Hematopoietic multipotent progenitor cell treated with erythropoietin and hydrocortisone succinate and interleukin-3 and kit ligand, for 6 days (in vitro differentiated cells): ENCODE data around the gene COG5.
"Not testable (repeated sequence)": the region's sequence is repeated elsewhere in the genome, so short reads cannot be mapped to it uniquely, and the experiment has no call there.

Source experiments
- DNase-seq: peaks from one replicate; pipeline ENCODE4 v3.0.0-alpha.2; 2015

Gene COG5

DNA sequence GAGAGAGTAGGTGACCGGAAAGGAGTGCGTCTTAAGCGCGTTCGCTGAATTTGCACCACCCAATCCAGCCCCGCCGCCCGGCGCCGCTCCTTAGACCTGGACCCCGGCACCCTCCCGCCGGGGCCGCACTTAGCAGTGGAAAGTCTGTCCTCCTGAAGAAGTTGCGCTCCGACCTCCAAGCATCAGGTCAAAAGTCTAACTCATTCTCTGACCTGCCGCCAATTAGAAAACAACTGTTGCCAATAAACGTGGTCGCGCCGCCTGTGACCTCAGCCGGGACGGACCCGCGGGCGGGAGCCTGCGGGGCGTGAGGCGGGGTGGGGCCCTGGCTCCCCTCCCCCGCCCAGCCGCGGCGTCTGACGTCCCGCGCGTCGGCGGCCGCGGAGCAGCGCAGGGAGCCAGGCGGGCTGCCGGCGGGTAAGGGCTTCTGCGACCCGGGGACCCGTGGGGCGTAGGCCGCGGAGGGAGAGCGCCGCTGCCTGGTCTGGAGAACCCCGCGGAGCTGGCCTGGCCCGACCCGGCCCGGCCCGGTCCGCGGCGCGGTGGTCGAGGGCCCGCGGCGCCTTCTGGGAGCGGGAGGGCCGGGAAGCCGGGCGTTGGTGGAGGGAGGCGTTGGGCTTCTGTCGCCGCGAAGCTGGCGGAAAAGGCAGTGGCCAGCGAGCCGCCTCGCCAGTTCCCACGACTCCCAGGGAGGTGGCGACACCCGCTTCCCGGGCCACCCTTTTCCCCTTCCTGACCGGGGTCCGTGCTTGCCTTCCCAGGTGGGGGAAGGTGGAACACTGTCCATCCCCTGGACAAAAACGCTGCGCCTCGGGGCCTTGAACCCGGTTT, 16.4 kb upstream of the COG5 start, which contains the start of gene BCAP29:
BCAP29 (plus strand) TSS at position 362 of the 831 bp plus-strand sequence. CDS start 527 bp downstream, outside the sequence.
- peak; percentile 90 for DNase-seq

DNA sequence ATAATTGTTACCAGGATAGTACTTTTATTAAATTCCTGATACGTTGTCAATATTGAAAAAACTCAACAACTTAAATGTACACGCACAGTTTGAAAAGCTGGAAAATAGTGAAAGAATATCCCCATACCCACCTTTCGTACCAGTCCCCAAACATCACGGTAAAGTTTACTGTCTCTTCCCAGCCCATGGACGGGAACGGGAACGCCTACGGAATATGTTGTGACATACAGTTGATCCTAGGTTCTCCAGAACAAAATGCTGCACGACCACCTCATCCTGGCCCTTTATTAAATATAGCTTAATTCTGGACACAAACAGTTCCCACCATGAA, 15.8 kb upstream of the COG5 start:
- no peak for DNase-seq

DNA sequence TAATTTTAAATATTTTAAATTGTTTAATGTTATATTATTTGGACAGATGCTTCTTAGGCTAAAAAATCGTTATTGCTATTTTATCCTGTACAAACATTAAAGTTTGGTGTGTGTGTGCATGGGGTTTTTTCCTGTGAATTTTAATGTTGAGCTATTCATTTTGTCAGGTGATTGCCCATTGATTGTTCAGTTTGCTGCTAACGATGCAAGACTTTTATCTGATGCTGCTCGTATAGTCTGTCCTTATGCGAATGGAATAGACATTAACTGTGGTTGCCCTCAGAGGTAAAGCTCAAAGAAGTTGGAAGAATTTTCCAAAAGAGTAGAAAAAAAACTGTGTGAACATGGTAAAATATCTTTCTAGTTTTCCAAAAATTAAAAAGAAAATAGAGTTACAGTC, 9.8 kb upstream of the COG5 start:
- DNase-seq: no peak

DNA sequence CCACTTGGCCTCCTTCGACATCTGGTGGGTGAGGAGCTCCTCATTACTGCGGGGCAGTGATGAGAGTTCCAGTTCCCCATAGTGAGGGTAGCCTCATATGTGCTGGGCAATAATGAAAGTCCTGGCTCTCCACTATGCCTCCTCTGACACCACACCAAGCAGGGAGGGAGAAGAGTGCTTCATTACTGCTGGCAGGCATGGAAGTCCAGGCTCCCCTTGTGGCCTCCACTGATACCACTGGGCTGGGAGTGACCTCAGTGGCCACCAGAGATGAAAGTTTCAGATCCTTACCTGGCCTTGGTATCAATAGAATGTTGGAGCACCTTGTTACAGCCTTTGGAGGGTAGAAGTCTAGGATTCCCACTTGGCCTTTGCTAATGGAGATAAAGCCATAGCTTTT, 6.6 kb upstream of the COG5 start:
- no peak for DNase-seq

DNA sequence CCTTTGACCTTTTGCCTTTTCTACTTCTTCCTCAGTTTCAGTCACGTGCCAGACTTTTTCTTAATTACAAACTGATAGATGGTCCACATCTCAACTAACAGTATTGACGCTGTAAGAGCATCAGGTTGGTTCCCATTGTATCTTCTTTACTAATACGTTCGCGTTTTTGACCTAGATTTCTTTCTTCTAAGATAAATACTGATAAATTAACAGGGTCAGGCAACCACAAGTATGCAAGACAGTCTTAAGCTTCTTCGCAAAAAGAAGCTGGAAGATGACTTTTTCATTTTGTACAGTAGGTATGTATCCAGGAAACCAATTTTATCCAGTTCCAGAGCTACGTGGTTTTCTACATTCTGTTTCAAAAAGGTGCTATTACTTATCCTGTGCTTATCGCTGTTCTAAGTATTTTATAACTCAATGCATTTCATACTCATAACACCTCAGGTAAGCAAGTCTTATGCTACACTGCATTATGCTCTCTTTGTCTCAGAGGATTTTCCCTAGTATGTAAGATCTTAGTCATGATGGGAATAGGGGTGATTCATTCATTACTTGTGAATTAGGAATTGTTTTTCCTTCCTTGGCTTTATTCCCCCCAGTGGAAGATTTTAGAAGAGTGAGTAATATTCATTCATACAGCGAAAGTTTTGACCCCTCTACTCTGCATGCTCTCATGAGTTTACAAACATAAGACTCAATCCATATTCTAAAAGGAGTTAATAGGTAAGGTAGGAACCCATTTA, 1.0 kb upstream of the COG5 start:
- DNase-seq: peak; percentile 73

DNA sequence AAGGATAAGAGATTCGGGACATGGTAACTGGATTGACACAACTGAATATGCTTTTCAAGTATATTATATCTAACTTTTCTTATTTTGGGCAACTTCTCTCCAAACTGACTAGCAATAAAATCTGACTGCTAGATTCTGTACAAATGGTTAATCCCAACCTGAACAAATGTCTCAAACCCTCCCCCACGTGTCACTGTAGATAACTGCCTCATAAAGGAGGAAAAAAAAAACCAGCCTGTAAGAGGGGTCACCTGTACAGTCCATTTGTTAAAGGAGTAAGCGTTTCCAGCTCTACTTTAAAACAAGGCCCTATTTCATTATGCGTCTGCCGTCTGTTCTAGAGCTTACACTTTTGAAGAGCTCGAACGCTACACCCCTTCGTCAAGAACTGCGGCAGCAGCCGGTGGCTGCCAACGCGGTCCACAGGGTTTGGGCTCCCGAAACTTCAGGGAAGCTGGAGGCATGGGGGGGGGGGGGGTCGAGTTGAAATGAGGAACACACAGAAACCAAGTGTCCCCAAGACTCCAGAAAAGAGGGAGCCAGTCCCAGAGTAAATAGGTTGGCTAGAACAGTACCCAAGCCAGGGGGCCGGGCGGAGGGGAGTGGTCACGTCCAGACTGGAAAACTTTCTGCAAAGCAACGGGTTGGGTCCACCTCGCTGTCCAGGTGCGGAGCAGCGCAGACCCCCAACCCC, 492 bp downstream of the COG5 start:
- DNase-seq: peak; percentile 67

DNA sequence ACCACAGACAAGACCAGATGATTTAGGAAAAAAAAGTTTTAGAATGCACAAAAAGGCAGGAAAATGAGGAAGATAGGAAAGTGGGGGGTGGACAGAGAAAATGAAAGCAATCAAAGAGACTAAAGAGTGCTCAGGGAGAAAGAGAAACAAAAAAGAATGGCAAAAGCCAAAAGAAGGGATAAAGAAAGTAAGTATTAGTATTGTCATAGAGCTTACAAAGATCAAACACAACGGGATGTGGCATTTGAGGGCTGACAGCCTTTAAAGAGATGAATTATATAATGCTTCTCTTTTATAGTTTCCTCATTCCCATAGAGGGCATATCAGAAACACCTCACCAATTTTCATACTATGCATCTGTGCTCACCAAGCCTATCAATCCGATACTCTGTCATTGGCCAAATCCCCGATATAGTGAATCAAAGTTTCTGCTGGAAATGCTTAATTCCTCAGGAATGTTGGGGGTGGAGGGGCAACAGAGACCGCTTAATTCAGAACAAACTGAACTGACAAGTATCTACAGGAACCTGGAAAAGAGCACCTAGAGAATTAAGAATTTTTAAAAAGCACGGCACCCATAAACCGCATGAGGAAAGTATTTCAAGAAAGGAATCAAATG, 2.7 kb downstream of the COG5 start:
- peak; percentile 36 for DNase-seq

DNA sequence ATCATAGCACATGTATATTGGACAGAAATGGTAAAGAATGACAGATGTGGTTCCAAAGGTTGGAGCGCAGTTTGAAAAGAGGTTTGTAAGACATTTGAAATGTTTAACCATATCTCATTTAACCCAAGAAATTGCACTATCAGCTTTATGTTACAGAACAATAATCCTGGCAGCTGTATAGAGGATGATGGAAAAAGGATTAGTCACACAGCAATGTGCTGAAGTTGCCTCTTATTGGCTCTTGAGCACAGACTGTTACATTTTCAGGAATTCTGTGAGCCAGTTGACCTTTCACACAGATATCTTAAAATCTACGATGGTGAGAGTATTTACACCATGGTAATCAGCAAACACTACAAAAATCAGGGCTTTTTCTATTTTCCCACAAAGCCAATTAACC, 3.9 kb downstream of the COG5 start:
- no peak for DNase-seq

DNA sequence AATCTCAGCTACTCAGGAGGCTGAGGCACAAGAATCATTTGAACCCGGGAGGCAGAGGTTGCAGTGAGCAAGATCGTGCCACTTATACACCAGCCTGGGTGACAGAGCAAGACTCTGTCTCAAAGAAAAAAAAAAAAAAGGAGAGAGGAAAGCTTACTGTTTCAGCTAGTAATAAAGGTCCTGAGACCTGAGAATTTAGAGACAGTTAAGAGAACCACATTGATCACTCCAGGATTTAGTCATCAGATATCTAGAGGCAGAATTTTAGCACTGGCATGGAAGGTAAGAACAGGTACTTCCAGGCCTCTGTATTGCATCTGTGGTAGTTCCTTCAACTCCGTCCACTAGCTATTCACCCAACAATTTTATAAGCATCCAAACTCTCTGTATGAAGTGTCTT, 7.8 kb downstream of the COG5 start:
- no peak for DNase-seq

DNA sequence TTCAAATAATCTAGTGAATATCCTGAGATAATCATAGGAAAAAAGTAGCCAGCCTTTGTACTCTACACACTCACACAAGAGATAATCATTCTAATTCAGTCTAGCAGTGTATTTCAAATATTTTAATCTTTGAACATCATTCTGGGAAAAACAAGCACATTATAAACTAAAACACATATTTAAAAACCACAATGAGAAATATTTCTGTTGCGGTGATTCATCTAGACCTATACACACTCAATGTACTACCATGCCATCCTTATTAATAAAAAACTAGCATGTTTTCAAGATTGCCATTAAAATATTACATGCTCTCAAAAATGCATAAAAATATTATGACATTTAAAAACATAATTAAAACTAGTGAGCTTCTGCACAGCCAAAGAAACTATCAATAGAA, 11.8 kb downstream of the COG5 start:
- DNase-seq: no peak

DNA sequence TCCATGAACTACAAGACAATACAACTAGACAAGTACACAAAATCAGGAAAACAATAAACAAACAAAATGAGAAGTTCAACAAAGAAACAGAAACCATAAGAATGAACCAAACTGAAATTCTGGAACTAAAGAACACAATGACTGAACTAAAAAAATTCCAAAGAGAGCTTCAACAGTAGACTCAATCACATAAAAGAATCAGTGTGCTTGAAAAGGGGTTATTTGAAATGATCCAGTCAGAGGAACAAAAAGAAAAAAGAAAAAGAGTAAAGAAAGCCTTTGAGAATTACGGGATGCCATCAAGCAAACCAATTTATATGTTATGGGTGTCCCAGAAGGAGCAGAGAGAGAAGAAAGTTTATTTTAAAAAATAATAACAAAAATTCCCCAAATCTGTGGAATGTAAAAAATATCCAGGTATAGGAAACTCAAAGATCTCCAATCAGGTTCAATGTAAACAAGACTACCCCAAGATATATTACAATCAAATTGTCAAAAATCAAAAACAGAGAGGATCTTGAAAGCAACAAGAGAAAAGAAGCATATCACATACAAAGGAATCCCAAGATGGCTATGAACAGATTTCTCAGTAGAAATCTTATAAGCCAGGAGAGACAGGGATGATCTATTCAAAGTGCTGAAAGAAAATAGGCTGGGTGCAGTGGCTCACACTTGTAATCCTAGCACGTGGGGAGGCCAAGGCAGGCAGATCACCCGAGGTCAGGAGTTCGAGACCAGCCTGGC, 18.7 kb downstream of the COG5 start:
- DNase-seq: no peak

DNA sequence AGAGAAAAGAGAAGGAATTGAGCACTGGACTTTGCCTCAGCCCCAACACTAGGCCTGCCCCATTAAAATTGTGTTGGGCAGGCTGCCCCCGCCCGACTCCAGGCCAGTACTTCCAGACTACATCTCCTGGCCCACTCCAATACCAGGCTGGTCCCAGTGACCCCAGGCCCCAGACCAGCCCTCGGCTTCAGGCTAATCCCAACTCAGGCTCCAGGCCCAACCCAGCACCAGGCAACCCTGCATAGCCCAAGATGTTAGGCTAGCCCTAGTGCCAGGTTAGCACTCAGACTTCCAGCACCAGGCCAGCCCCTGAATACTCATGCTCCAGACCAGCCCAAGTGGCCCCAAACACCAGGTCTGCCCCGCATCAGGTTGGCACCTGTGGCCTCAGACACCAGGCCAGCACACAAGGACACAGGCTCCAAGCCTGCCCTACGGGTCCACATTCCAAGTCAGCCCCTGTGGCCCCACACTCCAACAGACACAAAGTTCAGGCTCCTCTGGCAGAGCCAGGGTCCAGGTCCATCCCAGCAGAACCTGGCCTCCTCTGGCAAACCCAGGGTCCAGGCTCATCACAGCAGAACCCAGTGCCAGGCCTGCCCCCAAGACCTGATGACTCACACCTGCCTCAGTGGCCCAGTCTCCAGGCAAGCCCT, 20.3 kb downstream of the COG5 start:
- DNase-seq: no peak

DNA sequence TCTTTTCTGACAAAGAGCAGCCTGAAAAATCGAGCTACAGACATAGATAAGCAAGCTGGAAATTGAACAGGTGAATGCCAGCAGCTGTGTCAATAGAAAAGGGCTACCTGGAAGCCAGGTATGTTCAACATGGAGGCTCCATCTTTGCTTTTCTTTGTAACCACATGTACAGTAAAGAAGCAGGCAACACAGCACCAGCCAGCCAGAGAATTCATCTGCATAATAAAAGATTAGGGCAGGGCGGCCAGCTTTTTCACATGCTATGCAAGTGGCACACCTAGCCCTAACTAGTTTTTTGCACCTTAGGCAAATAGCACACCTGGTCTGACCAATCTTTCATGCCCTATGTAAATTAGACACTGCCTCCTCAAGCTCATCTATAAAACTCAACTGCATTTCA, 25.7 kb downstream of the COG5 start:
- DNase-seq: no peak

DNA sequence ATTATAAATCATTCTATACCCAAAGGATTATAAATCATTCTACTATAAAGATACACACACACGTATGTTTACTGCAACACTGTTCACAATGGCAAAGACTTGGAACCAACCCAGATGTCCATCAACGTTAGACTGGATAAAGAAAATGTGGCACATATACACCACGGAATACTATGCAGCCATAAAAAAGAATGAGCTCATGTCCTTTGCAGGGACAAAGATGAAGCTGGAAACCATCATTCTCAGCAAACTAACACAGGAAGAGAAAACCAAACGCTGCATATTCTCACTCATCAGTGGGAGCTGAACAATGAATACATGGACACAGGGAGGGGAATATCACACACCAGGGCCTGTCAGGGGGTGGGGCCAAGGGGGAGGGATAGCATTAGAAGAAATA, 26.5 kb downstream of the COG5 start:
- DNase-seq: not testable (repeated sequence)

DNA sequence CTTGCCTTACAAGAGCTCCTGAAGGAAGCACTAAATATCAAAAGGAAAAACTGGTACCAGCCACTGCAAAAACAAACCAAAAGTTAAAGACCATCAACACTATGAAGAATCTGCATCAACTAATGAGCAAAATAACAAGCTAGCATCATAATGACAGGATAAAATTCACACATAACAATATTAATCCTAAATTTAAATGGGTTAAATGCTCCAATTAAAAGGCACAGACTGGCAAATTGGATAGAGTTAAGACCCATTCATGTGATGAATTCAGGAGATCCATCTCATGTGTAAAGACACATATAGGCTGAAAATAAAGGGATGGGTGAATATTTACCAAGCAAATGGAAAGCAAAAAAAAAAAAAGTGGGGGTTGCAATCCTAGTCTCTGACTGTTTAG, 29.6 kb downstream of the COG5 start:
- no peak for DNase-seq

DNA sequence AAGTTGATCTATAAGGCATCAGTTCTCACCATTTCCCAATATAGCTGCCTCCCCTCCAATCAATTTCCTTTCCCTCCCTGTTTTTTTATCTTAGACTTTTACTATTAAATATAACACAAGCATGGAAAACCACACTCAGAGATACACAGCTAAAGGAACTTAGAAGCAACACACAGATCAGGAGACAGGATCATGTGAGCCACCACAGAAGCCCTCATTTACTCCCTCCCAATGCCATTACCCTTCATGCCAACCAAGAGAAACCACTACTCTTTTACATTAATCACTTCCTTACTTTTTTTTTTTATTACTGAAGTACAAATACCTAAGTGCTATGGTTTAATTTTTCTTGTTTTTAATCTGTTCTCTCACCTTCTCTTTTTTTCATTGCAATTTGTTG, 33.0 kb downstream of the COG5 start:
- DNase-seq: peak; percentile 19

DNA sequence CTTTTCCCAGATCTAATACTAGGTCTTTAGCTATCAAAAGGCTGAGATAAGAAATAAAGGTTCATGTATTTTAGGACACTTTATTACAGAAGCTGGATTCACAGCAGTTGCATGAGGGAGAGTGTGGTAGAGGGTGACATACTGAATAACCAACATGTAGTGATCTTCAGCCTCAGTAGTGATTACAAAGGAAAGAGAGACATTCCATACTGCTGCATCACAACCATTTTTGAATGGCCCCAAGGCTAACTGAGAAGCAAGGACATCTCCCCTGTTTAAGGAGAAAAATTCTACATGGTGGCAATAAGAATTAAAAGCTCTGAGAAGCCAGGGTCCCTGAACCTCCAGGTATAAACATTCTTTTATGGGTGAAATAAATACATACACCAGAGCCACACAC, 35.3 kb downstream of the COG5 start:
- DNase-seq: no peak

DNA sequence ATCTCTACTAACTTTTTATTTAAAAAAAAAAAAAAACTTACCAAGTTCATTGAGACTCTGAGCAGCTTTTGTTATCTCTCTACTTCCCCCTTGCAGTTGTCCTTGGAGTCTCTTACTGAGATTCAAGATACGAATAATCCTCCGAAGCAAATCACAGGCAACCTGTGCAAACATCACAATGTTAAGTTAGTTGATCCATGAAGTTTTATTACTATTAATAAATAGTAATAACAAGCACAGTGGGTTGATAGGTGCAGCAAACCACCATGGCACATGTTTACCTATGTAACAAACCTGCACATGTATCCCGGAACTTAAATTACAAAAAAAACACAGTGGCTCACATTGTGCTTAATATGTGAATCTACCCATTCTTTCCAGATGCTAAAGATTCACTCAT, 36.5 kb downstream of the COG5 start:
- no peak for DNase-seq

DNA sequence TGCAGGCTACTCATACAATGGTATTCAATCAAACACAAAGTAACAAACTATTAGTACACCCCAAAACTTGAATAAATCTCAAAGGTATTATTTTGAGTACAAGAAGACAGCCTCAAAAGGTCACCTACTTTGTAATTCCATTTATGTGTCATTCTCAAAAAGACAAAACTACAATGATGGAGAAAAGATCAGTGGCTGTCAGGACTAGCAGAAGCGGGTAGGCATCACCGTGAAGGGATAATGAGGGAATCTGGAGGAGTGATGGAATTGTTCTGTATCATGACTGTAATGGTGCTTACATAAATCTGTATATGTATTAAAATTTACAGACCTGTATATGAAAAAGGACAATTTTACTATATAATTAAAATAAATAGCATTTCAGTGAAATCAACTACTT, 37.0 kb downstream of the COG5 start:
- DNase-seq: no peak

DNA sequence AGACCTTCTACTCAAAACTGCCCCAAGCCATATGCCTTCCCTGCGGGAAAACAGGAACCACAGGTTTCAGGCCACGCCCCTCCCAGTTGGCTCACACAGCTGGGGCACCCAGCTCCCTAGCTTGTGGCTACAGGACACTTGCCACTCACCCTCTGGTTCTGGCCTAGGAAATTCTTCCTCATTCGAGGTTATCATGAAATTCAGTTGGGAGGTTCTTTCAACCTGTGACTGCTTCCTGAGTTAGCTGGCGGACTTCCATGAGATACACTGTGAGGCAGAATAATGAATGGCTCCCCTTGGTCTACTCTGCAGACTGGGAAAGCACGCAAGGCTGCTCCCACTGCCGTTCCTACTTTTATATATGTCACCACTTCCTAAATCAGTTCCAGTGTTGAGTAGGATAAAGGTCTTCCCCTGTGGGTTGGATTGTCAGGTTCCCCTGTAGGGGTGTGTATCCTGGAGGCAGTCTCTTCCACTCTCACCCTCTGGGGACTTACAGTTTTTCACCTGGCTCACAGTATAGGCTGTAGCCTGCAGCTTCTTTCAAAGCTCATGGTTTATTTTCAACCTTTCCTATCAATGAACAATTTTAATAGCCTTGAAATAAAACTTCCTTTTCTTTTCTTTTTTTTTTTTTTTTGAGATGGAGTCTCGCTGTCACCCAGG, 56.9 kb downstream of the COG5 start:
- no peak for DNase-seq

DNA sequence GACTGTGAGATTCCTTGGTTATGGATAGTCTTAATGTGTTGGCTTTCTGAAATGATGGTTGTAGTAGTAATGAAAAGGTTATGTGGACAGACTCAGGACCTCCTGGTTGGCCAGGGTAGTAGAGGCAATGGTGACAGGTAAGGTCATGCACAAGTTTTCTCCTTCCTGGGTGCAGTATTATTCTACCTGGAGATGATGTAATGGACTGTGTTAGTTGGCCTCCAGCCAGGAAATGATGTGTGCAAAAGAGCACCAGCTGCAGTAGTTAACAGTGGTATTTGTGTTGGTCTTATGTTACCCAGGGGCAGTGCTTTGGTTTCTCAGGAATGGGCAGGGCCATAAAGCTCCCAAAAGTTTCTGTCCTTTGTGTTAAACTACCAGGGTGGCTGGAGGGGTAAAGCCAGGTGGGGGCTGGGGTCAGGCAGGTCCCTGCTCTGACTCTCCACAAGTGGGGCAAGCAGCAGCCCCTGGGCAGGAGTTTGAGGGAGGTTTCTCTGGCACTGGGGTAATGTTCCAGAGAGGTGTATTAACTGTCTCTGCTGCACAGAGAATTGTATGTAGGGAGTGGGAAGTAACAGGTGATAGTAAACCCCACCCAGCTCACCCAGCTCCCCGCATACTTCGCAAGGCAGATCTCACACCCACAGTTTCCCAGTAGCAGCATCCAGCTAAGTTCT, 57.6 kb downstream of the COG5 start:
- peak; percentile 49 for DNase-seq
